NCI-H2081 treated with DMSO at 0.1 percent for 48 hours (cell line): Measurements from ENCODE around the gene TTLL4.

Experiments
- DNase-seq: peaks from one replicate; lab custom pipeline; 2025; lab: John Stamatoyannopoulos, UW

TTLL4 gene

DNA sequence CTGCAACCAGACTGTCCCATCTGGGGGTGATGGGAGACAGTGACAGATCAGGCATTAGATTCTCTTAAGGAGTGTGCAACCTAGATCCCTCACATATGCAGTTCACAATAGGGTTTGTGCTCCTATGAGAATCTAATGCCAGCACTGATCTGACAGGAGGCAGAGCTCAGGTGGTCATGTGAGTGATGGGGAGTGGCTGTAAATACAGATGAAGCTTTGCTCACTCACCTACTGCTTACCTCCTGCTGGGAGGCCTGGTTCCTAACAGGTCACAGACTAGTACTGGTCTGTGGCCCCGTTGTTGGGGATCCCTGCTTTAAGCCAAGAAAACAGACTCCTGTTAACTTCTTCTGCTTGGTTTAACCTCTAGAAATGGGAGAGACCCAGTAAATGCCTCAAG is 74.5 kb downstream of the TTLL4 start:
- DNase-seq, result no peak

DNA sequence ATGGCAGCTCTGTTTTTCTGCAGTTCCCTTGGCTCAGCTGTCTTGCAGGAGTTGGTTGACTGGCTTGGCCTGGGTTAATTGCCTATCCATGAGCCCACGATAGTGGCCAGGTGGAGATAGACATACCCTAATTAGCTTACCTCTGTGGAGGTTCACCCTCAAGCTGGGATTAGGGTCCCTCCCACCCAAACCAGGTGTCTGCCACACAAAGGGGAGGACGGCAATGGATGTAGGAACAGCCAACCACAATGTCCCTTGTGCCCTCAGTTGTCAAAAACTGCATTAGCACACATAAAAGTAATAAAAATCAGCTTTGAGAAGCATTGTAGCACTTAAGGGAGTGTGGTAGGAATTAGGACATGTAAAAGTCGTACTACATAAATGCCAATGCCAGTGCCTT is 75.5 kb downstream of the TTLL4 start:
- DNase-seq, result no peak

DNA sequence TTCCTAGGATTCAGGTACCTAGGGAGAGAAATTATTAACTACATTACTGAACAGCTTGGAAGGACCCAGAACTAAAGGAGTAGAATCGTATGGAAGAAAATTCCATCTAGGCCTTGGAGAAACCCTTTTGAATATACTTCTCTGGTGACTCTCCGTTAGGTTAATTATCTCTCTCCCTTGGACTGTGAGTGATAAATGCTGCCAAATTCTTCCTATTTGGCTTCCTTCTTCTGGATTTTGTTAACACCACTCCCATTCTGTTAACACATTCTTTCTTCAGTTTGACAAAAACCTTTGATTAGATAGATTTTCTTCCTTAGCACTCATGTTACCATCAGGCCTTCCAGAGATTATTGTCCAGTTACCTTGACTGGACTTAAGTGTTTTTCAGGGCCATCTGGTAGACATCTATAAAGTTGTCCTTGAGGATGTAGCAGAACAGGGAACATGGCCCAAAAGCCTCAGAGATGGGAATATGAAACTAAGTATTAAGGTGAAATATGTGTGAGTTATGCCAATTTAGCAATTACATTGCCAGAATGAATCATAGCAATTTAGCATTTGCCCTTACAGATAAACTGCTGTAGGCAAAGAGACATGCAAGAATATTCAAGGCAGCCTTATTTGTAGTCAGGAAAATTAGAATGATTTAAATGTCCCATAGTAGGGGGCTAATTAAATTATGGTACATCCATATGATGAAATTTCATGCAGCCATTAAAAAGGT is 78.1 kb downstream of the TTLL4 start:
- no peak for DNase-seq

- no peak for DNase-seq
Observed at GRCh38 chr2:218792433-218792832, 81.8 kb downstream of the TTLL4 start.

DNA sequence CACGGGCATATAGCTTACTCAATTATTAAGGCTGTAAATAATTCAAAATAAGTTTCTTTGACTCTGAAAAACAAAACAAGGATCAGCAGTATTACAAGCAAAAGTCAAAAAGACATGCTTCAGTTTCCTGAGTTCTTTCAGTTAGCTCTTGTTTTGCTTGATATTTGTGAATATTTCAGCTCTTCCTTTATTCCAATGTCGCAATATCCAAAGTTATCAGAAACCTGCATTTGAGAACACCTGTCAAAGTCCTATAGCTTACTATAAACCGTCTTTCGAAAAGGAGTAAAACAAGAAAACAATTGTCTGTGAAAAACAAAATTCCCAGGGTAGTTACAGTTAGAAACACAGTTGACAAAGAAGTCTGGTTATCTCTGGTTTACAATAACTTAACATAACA is 86.1 kb downstream of the TTLL4 start:
- DNase-seq, result no peak

DNA sequence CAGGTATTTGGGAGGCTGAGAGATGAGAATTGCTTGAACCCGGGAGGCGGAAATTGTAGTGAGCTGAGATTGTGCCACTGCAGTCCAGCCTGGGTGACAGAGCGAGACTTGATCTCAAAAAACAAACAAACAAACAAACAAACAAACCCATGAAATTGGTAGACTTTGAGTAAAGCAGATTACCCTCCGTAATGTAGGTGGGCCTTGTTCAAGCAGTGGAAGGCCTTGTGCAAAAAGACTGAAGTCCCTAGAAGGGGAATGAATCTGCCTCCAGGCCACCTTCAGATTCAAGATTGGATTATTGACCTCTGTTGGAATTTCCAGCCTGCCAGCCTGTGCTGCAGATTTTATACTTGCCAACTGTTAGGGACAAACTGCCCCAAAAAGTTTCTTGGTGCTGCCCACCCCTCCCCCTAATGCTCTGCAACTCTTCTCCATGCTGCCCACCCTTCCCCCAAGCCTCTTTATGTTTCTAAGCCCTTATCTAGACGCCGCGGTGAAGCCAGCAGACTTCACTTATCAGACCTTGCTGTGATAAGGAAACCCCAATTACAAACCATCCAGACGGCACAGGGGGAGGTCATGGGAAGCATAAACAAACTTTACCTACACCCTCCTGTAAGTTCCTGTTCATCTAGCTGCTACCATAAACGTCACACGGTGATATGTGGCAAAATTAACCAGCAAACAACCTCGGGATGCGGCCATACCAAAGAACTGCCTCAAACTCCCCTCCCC is 88.3 kb downstream of the TTLL4 start:
- no peak for DNase-seq

GRCh38 chr2:218799990-218800389 is 89.4 kb downstream of the TTLL4 start:
- DNase-seq, result no peak

GRCh38 chr2:218802386-218802994 is 91.9 kb downstream of the TTLL4 start:
- DNase-seq, result no peak

GRCh38 chr2:218804817-218805216 is 94.2 kb downstream of the TTLL4 start:
- DNase-seq, result no peak
